Panc1 (cell line): ENCODE results near the gene GSTO2.
"Not testable (repeated sequence)": the region's sequence is repeated elsewhere in the genome, so short reads cannot be mapped to it uniquely, and the experiment has no call there.

ENCODE experiments used
- CTCF ChIP-seq: fragments of 450-650 bp; IDR thresholded peaks from 2 replicates; pipeline ENCODE4 v1.5.1; 2017; ENCODE audit warnings: mild to moderate bottlenecking
- POLR2AphosphoS5 ChIP-seq: IDR thresholded peaks from 2 replicates; pipeline ENCODE4 v1.6.1; 2012; ENCODE audit warnings: mild to moderate bottlenecking, low read depth, low read length, moderate library complexity
- REST ChIP-seq, 2 experiments: IDR thresholded peaks; 2 replicates each; pipeline ENCODE4 v1.6.1; 2011 to 2012; ENCODE audit warnings: low read depth in 2 of 2, control low read depth in 1 of 2, low read length in 1 of 2, mild to moderate bottlenecking in 1 of 2, moderate library complexity in 1 of 2; ENCODE audit not compliant: insufficient read depth in 1 of 2

GRCh38 chr10:104243009-104243408 is 26.0 kb upstream of the GSTO2 start:
- not testable (repeated sequence) for TF ChIP-seq CTCF; POLR2AphosphoS5; REST (IDR thresholded peaks at IDR 0.05; ENCODE audit: insufficient read depth in 1 of 2, low read depth in 2 of 2, low read length in 1 of 2)
